Caco-2 (cell line): ENCODE data around the gene PACS2. TPM values are rescaled to one million over a fixed set of nuclear protein-coding genes. Genes with fewer than 3 reads are reported as not detected.

Experiments used
- BruUV-seq: library from RNA; stranded (reverse); fragments of 400-500 nt; replicated peaks from 2 replicates; lab custom pipeline; 2021; lab: Mats Ljungman, UMichigan
- CTCF ChIA-PET: fragments of 300-600 bp; sonication (Branson Sonifier 250); formaldehyde crosslinking; loops from one replicate; lab custom pipeline; 2022; ENCODE audit warnings: antibody characterized with exemption; lab: Charles Lee
- POLR2A ChIA-PET: fragments of 300-600 bp; sonication (Branson Sonifier 250); formaldehyde crosslinking; loops from one replicate; lab custom pipeline; 2022; ENCODE audit warnings: antibody characterized with exemption; lab: Charles Lee
- DNase-seq, 2 experiments: peaks; one replicate each; pipeline versions ENCODE4 v3.0.0 to v3.0.0-alpha.2; 2020 to 2022
- H3K27me3 ChIP-seq: replicated peaks from 2 replicates; pipeline ENCODE4 v1.6.0; 2011; ENCODE audit warnings: low read length; ENCODE audit not compliant: control insufficient read depth, insufficient read depth
- H3K36me3 ChIP-seq: 2 replicates; pipeline ENCODE4 v1.5.1; 2011; ENCODE audit warnings: low read length; ENCODE audit not compliant: control insufficient read depth, insufficient read depth
- H3K4me1 ChIP-seq: fragments of 250-450 bp; sonication (Bioruptor Pico); 2 replicates; pipeline ENCODE4 v1.5.1; 2020; ENCODE audit warnings: mild to moderate bottlenecking
- H3K4me3 ChIP-seq: 2 replicates; pipeline ENCODE4 v1.5.1; 2011; ENCODE audit warnings: low read depth, mild to moderate bottlenecking, control low read depth, low read length
- H3K9me3 ChIP-seq: fragments of 250-450 bp; sonication (Bioruptor Pico); 2 replicates; pipeline ENCODE4 v1.5.1; 2020; ENCODE audit warnings: mild to moderate bottlenecking, moderate library complexity
- H3K27ac Mint-ChIP-seq: one replicate; pipeline ENCODE4 v1.8.0; 2022; ENCODE audit warnings: mixed read lengths; ENCODE audit not compliant: unreplicated experiment
- H3K27me3 Mint-ChIP-seq: one replicate; pipeline ENCODE4 v1.8.0; 2022; ENCODE audit warnings: mixed read lengths; ENCODE audit not compliant: insufficient read depth, unreplicated experiment
- H3K36me3 Mint-ChIP-seq: one replicate; pipeline ENCODE4 v1.8.0; 2022; ENCODE audit warnings: mild to moderate bottlenecking, mixed read lengths; ENCODE audit not compliant: insufficient read depth, unreplicated experiment
- H3K4me1 Mint-ChIP-seq: one replicate; pipeline ENCODE4 v1.8.0; 2022; ENCODE audit warnings: low read depth, mixed read lengths; ENCODE audit not compliant: unreplicated experiment
- H3K4me3 Mint-ChIP-seq: one replicate; pipeline ENCODE4 v1.8.0; 2022; ENCODE audit warnings: mild to moderate bottlenecking, moderate library complexity, mixed read lengths; ENCODE audit not compliant: unreplicated experiment
- H3K9me3 Mint-ChIP-seq: one replicate; pipeline ENCODE4 v1.8.0; 2022; ENCODE audit warnings: mixed read lengths; ENCODE audit not compliant: unreplicated experiment
- CTCF ChIP-seq, 2 experiments: fragments of 200-600 bp in 1 of 2; IDR thresholded peaks; 1 replicate in 1 of 2; 2 replicates in 1 of 2; pipeline versions ENCODE4 v1.5.1 to v1.8.0; 2011 to 2022; ENCODE audit warnings: antibody characterized with exemption in 1 of 2, control low read depth in 1 of 2, inconsistent platforms in 1 of 2, low read depth in 1 of 2, low read length in 1 of 2, mild to moderate bottlenecking in 1 of 2, moderate library complexity in 1 of 2; ENCODE audit not compliant: insufficient read depth in 1 of 2, severe bottlenecking in 1 of 2, unreplicated experiment in 1 of 2
- intact Hi-C: fragments of 100-400 bp; cut with micrococcal nuclease; formaldehyde crosslinking; loops from one replicate; pipeline ENCODE4 v1.10.0; 2022; ENCODE audit not compliant: unreplicated experiment
- total RNA-seq: library from RNA; stranded (reverse); gene quantifications from 2 replicates; pipeline ENCODE4 v1.2.3, GENCODE V29; 2022

The PACS2 gene
- total RNA-seq, 1 experiment from 2014 or later = 58.1 TPM

- no peaks in the 10 kb centered on the region for H3K36me3 Mint-ChIP-seq
- POLR2A ChIA-PET = no interaction called here
- TF ChIP-seq CTCF (IDR thresholded peaks at IDR 0.05; ENCODE audit: insufficient read depth in 1 of 2, low read depth in 1 of 2, low read length in 1 of 2, severe bottlenecking in 1 of 2, unreplicated experiment in 1 of 2) = no peak
Observed at GRCh38 chr14:105337966-105338741, 23.6 kb downstream of the PACS2 start.

DNA sequence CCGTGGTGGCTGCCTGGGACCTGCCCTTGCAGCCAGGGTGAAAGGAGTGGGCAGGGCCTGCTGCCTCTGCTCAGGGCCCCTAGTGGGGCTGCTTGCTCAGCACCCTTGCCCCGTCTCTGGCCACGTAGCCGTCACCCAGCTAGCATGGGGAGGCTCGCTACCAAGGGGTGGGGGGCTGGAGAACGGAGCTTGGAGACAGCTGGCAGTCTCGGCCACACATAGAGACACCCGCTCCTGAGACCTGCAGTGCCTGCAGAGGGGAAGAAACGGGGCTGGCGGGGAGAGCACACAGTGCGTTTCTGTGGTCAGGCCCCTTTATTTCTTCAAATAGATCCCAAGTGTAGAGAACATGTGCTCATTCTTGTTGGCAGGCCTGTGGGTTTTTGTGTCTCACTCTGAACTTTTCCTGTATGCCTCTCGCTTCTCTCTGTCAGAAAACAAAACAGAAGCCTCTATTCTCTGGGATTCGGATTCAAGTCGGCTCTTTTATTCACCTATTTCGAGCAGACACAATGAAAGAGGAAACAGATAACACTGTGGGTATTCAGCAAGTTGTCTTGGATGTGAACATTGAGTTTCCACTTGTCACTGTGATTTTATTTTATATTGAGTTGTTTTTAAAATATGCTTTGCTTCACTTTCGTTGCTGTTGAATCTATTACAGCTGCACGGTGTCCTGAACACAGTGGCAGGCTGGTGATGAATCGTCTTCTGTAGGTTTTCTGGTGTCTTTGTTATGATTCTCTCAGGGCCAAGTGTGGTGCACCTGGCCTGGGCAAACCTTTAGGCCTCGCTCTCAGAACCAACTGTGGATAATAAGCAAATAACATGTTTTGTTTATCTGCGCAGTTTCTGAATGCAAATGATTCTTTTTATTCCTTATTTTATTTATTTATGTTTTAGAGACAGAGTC, 26.5 kb downstream of the PACS2 start:
- ChIA-PET CTCF (no interaction called here), POLR2A (no interaction called here)
- Histone ChIP-seq H3K9me3 (no peaks in the 10 kb centered on the region), H3K36me3 (no peaks in the 10 kb centered on the region), H3K4me1 (no peaks in the 10 kb centered on the region), H3K4me3 (no peak overlapping the region), H3K27me3 (no peaks in the 10 kb centered on the region)
- no peaks in the 10 kb centered on the region for H3K9me3 Mint-ChIP-seq
- no peaks in the 10 kb centered on the region for H3K36me3 Mint-ChIP-seq
- TF ChIP-seq CTCF (IDR thresholded peaks at IDR 0.05; ENCODE audit: insufficient read depth in 1 of 2, low read depth in 1 of 2, low read length in 1 of 2, severe bottlenecking in 1 of 2, unreplicated experiment in 1 of 2) = no peak
- H3K27me3 Mint-ChIP-seq = no peaks in the 10 kb centered on the region
- DNase-seq = no peak
- no peak overlapping the region for H3K27ac Mint-ChIP-seq
- no peaks in the 10 kb centered on the region for H3K4me1 Mint-ChIP-seq
- intact Hi-C loops = no loop called here
- no peak overlapping the region for H3K4me3 Mint-ChIP-seq
- no TSS peak for BruUV-seq

More at GRCh38 chr14:105337966-105338741, 23.6 kb downstream of the PACS2 start:
- Mint-ChIP-seq H3K4me1 (no peaks in the 10 kb centered on the region), H3K9me3 (no peaks in the 10 kb centered on the region), H3K27me3 (no peaks in the 10 kb centered on the region), H3K4me3 (no peak overlapping the region), H3K27ac (no peak overlapping the region)
- no TSS peak for BruUV-seq
- Histone ChIP-seq H3K27me3 (no peaks in the 10 kb centered on the region), H3K36me3 (no peaks in the 10 kb centered on the region), H3K9me3 (no peaks in the 10 kb centered on the region), H3K4me1 (no peaks in the 10 kb centered on the region), H3K4me3 (no peak overlapping the region)
- intact Hi-C loops = no loop called here
- DNase-seq = no peak
- CTCF ChIA-PET = no interaction called here

- H3K9me3 Mint-ChIP-seq = no peaks in the 10 kb centered on the region
- no TSS peak for BruUV-seq
- Histone ChIP-seq H3K9me3 (no peaks in the 10 kb centered on the region), H3K4me1 (no peaks in the 10 kb centered on the region), H3K4me3 (no peak overlapping the region), H3K27me3 (no peaks in the 10 kb centered on the region), H3K36me3 (no peaks in the 10 kb centered on the region)
- H3K4me3 Mint-ChIP-seq = no peak overlapping the region
- ChIA-PET POLR2A (no interaction called here), CTCF (interaction anchor here (1.4 kb wide), 1 partner anchor 9 kb away, joined by 7 read pairs; no protein-coding TSS in a partner anchor)
- DNase-seq = no peak
- no peak for TF ChIP-seq CTCF (IDR thresholded peaks at IDR 0.05; ENCODE audit: insufficient read depth in 1 of 2, low read depth in 1 of 2, low read length in 1 of 2, severe bottlenecking in 1 of 2, unreplicated experiment in 1 of 2)
- H3K4me1 Mint-ChIP-seq = no peaks in the 10 kb centered on the region
- no peaks in the 10 kb centered on the region for H3K27me3 Mint-ChIP-seq
- intact Hi-C loops = no loop called here
- H3K36me3 Mint-ChIP-seq = no peaks in the 10 kb centered on the region
- H3K27ac Mint-ChIP-seq = no peak overlapping the region
Observed at GRCh38 chr14:105343194-105343593, 28.6 kb downstream of the PACS2 start.
